ENCODE measurements around the gene TIMM10B.

DNA sequence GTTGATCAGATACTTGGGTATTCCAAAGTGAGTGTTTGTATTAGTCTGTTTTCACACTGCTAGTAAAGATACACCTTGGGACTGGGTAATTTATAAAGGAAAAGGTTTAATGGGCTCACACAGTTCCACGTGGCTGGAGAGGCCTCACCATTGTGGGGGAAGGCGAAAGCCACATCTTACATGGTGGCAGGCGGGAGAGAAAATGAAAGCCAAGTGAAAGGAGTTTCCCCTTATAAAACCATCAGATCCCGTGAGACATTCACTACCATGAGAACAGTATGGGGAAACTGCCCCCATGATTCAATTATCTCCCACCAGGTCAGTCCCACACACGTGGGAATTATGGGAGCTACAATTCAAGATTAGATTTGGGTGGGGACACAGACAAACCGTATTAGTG, 7.0 kb downstream of the TIMM10B start:
- TF ChIP-seq SUZ12 (IDR thresholded peaks at IDR 0.05; ENCODE audit: extremely low read depth, insufficient read depth, insufficient read length) (no peak), ZNF274 (IDR thresholded peaks at IDR 0.05; ENCODE audit: low read depth, low read length) (no peak)

All from NT2/D1 (cell line).